Activated B cell treated with CpG ODN at 0.5 μM for 24 hours (primary cell): ENCODE results near the gene CISH. TPM values are rescaled to one million over a fixed set of nuclear protein-coding genes. Genes with fewer than 3 reads are reported as not detected.

ENCODE experiments used
- ATAC-seq: fragments of 200-7000 bp; cut with Tn5 transposase; one replicate; pipeline ENCODE4 v1.10.0; 2021; ENCODE audit warnings: low read depth, mild to moderate bottlenecking, moderate library complexity
- CTCF ChIA-PET: fragments of 350-600 bp; sonication (Branson Sonifier 250); formaldehyde crosslinking; loops from one replicate; lab custom pipeline; 2021; ENCODE audit warnings: antibody characterized with exemption; lab: Charles Lee
- POLR2A ChIA-PET: fragments of 350-600 bp; sonication (Branson Sonifier 250); formaldehyde crosslinking; loops from one replicate; lab custom pipeline; 2021; ENCODE audit warnings: antibody characterized with exemption; lab: Charles Lee
- DNase-seq: peaks from one replicate; pipeline ENCODE4 v3.0.0; 2022
- H3K27ac Mint-ChIP-seq: one replicate; pipeline ENCODE4 v1.8.0; 2020; ENCODE audit warnings: mixed read lengths
- H3K27me3 Mint-ChIP-seq: one replicate; pipeline ENCODE4 v1.8.0; 2021; ENCODE audit warnings: mixed read lengths
- H3K36me3 Mint-ChIP-seq: one replicate; pipeline ENCODE4 v1.8.0; 2021; ENCODE audit warnings: low read depth, mixed read lengths
- H3K4me1 Mint-ChIP-seq: one replicate; pipeline ENCODE4 v1.8.0; 2021; ENCODE audit warnings: mixed read lengths
- H3K4me3 Mint-ChIP-seq: one replicate; pipeline ENCODE4 v1.8.0; 2020; ENCODE audit warnings: mild to moderate bottlenecking, mixed read lengths
- H3K9me3 Mint-ChIP-seq: one replicate; pipeline ENCODE4 v1.8.0; 2020; ENCODE audit warnings: mixed read lengths
- CTCF ChIP-seq: fragments of 200-600 bp; IDR thresholded peaks from one replicate; pipeline ENCODE4 v1.8.0; 2022; ENCODE audit warnings: antibody characterized with exemption, mild to moderate bottlenecking
- intact Hi-C: fragments of 100-400 bp; cut with micrococcal nuclease; formaldehyde crosslinking; loops from one replicate; pipeline ENCODE4 v1.15.1; 2024
- total RNA-seq: library from RNA; stranded (reverse); gene quantifications from 2 replicates; pipeline ENCODE4 v1.2.3, GENCODE V29; 2022

CISH gene
- total RNA-seq, 1 donor from 2014 or later: 3.2 TPM

GRCh38 chr3:50573566-50574443 is 37.8 kb downstream of the CISH start:
- no peak overlapping the region for H3K4me3 Mint-ChIP-seq
- intact Hi-C loops: loop anchor here (5.0 kb wide), 1 partner anchor 798 kb away; no protein-coding TSS in a partner anchor
- H3K27ac Mint-ChIP-seq: no peak overlapping the region
- ChIA-PET POLR2A (interaction anchor here (6.9 kb wide), 1 partner anchor 38 kb away, joined by 125 read pairs; the partner anchor contains the start of gene CISH), CTCF (interaction anchor here (9.9 kb wide), 1 partner anchor 39 kb away, joined by 245 read pairs; the partner anchor contains the start of genes CISH and MAPKAPK3)
- no peak for DNase-seq
- peaks cover 25% of the 10 kb centered on the region for H3K36me3 Mint-ChIP-seq
- no peaks in the 10 kb centered on the region for H3K27me3 Mint-ChIP-seq
- no peak for ATAC-seq
- TF ChIP-seq CTCF: no peak
- peaks cover 17% of the 10 kb centered on the region for H3K4me1 Mint-ChIP-seq
- H3K9me3 Mint-ChIP-seq: no peaks in the 10 kb centered on the region

GRCh38 chr3:50572801-50573371 is 38.7 kb downstream of the CISH start:
- Mint-ChIP-seq H3K36me3 (peaks cover 21% of the 10 kb centered on the region), H3K27ac (no peak overlapping the region), H3K27me3 (no peaks in the 10 kb centered on the region), H3K4me3 (no peak overlapping the region), H3K9me3 (no peaks in the 10 kb centered on the region), H3K4me1 (peaks cover 22% of the 10 kb centered on the region)
- DNase-seq (no peak), ATAC-seq (no peak)
- TF ChIP-seq CTCF: no peak
- ChIA-PET POLR2A (interaction anchor here (6.9 kb wide), 1 partner anchor 39 kb away, joined by 125 read pairs; the partner anchor contains the start of gene CISH), CTCF (interaction anchor here (1.0 to 9.9 kb wide), 5 partner anchors 18 to 859 kb away, joined by 3 to 245 read pairs (median 4); partner anchors contain the start of genes CISH, CYB561D2, MAPKAPK3 and NPRL2)
- intact Hi-C loops: loop anchor here (1.0 to 5.0 kb wide), 3 partner anchors 18 to 799 kb away; no protein-coding TSS in a partner anchor

GRCh38 chr3:50572158-50572557 is 39.4 kb downstream of the CISH start:
- ATAC-seq: peak; percentile 15
- TF ChIP-seq CTCF: no peak
- POLR2A ChIA-PET: interaction anchor here (0.6 to 6.9 kb wide), 3 partner anchors 33 to 475 kb away, joined by 3 to 125 read pairs (median 4); partner anchors contain the start of gene CISH
- Mint-ChIP-seq H3K36me3 (peaks cover 15% of the 10 kb centered on the region), H3K4me1 (peaks cover 25% of the 10 kb centered on the region), H3K27ac (no peak overlapping the region), H3K4me3 (peak overlapping the region; percentile 50), H3K27me3 (no peaks in the 10 kb centered on the region), H3K9me3 (no peaks in the 10 kb centered on the region)
- intact Hi-C loops: loop anchor here (1.0 to 5.0 kb wide), 3 partner anchors 19 to 800 kb away; no protein-coding TSS in a partner anchor
- CTCF ChIA-PET: interaction anchor here (0.6 to 9.9 kb wide), 10 partner anchors 14 to 860 kb away, joined by 3 to 245 read pairs (median 4); partner anchors contain the start of genes CISH, CYB561D2, MAPKAPK3 and NPRL2
- DNase-seq: peak; percentile 70

GRCh38 chr3:50571486-50571885 is 40.1 kb downstream of the CISH start:
- ChIA-PET POLR2A (interaction anchor here (0.6 to 6.9 kb wide), 5 partner anchors 18 to 814 kb away, joined by 3 to 125 read pairs (median 25); partner anchors contain the start of genes CISH and MANF), CTCF (interaction anchor here (0.6 to 9.9 kb wide), 10 partner anchors 15 to 860 kb away, joined by 3 to 245 read pairs (median 4); partner anchors contain the start of genes CISH and MAPKAPK3)
- no peak for DNase-seq
- no peak overlapping the region for H3K4me3 Mint-ChIP-seq
- intact Hi-C loops: loop anchor here (5.0 kb wide), 1 partner anchor 801 kb away; no protein-coding TSS in a partner anchor
- peaks cover 31% of the 10 kb centered on the region for H3K4me1 Mint-ChIP-seq
- no peak overlapping the region for H3K27ac Mint-ChIP-seq
- ATAC-seq: no peak
- no peaks in the 10 kb centered on the region for H3K27me3 Mint-ChIP-seq
- TF ChIP-seq CTCF: no peak
- H3K9me3 Mint-ChIP-seq: no peaks in the 10 kb centered on the region
- H3K36me3 Mint-ChIP-seq: peaks cover 15% of the 10 kb centered on the region
